ENCODE results near the gene KLHL11. TPM values are rescaled to one million over a fixed set of nuclear protein-coding genes. Genes with fewer than 3 reads are reported as not detected.

The KLHL11 gene
- total RNA-seq, 1 donor from 2014 or later = 15.2 TPM

Small RNA genes within 50 kb of the gene (small RNA-seq; reads per million reads assigned to genes)
- not detected for gene AC125257.2

Other genes with a start within 250 kb of the KLHL11 start
- gene KRT17, start 240.8 kb downstream of the KLHL11 start, total RNA-seq = 165 TPM
- 204 TPM for gene EIF1, start 176.5 kb downstream of the KLHL11 start, total RNA-seq
- gene GAST, start 153.1 kb downstream of the KLHL11 start, total RNA-seq = not detected
- gene HAP1, start 130.8 kb downstream of the KLHL11 start, total RNA-seq = 1.2 TPM
- 589 TPM for gene JUP, start 78.7 kb downstream of the KLHL11 start, total RNA-seq
- 11.5 TPM for gene P3H4, start 53.5 kb downstream of the KLHL11 start, total RNA-seq
- gene FKBP10, start 52.4 kb downstream of the KLHL11 start, total RNA-seq = 53.5 TPM
- gene NT5C3B, start 29.2 kb downstream of the KLHL11 start, total RNA-seq = 71.5 TPM
- gene KLHL10, start 27.6 kb downstream of the KLHL11 start, total RNA-seq = not detected
- gene ACLY, start 53.5 kb upstream of the KLHL11 start, total RNA-seq = 74.9 TPM
- gene ODAD4, start 65.2 kb upstream of the KLHL11 start, total RNA-seq = 1.7 TPM
- 54.0 TPM for gene CNP, start 101.4 kb upstream of the KLHL11 start, total RNA-seq
- gene DNAJC7, start 152.0 kb upstream of the KLHL11 start, total RNA-seq = 60.2 TPM
- gene NKIRAS2, start 154.7 kb upstream of the KLHL11 start, total RNA-seq = 28.7 TPM
- gene C17orf113, start 185.2 kb upstream of the KLHL11 start, total RNA-seq = 0.49 TPM
- 0.49 TPM for gene ZNF385C, start 233.1 kb upstream of the KLHL11 start, total RNA-seq
- 8.1 TPM for gene DHX58, start 247.3 kb upstream of the KLHL11 start, total RNA-seq